ENCODE measurements around the gene ZGLP1.

The ZGLP1 gene

GRCh38 chr19:10309423-10309822, at the start of gene ZGLP1:
TSS of gene ZGLP1 (minus strand) at chr19:10309815.
- H4K20me1 ChIP-seq (ENCODE audit: insufficient read depth, low read length): no peaks in the 10 kb centered on the region
- H3K4me3 ChIP-seq (ENCODE audit: low read depth in 1 of 2, low read length in 2 of 2): no peak within 1 kb of the TSS
- peaks cover 3% of the 10 kb centered on the region for H3K4me1 ChIP-seq (ENCODE audit: insufficient read depth, low read length)
- no peak within 1 kb of the TSS for H3K27ac ChIP-seq (ENCODE audit: low read length)
- peaks cover 4% of the 10 kb centered on the region; the same call in 1 of the 2 replicates for H3K79me2 ChIP-seq (ENCODE audit: insufficient read depth, low read length)
- H3K4me2 ChIP-seq (ENCODE audit: insufficient read depth, low read length): no peak within 1 kb of the TSS
- no peak within 1 kb of the TSS for H2AFZ ChIP-seq (ENCODE audit: low read depth, low read length)
- no peaks in the 10 kb centered on the region for H3K9me3 ChIP-seq (ENCODE audit: insufficient read depth, low read length, severe bottlenecking)
- no peak for TF ChIP-seq CTCF (IDR thresholded peaks at IDR 0.05; ENCODE audit: borderline replicate concordance, extremely low read depth, low read length, poor library complexity, severe bottlenecking)
- TF ChIP-seq EZH2 (IDR thresholded peaks at IDR 0.05; ENCODE audit: borderline replicate concordance, low read depth, low read length, severe bottlenecking): no peak
- DNase-seq (no peak), ATAC-seq (ENCODE audit: insufficient read depth, low read depth) (no peak)
- no peak within 1 kb of the TSS; the same call in 1 of the 2 replicates for H3K9ac ChIP-seq (ENCODE audit: low read depth, low read length)
- peaks cover 16% of the 10 kb centered on the region for H3K36me3 ChIP-seq (ENCODE audit: insufficient read depth, low read length)
- H3K27me3 ChIP-seq (ENCODE audit: insufficient read depth, low read length, poor library complexity): no peaks in the 10 kb centered on the region

GRCh38 chr19:10356431-10356830, 46.8 kb upstream of the ZGLP1 start:
- H3K27ac ChIP-seq (ENCODE audit: low read length): no peak overlapping the region
- no peak overlapping the region for H3K4me3 ChIP-seq (ENCODE audit: low read depth in 1 of 2, low read length in 2 of 2)
- H3K27me3 ChIP-seq (ENCODE audit: insufficient read depth, low read length, poor library complexity): no peaks in the 10 kb centered on the region
- H3K4me1 ChIP-seq (ENCODE audit: insufficient read depth, low read length): no peaks in the 10 kb centered on the region
- ATAC-seq (ENCODE audit: insufficient read depth, low read depth) (no peak), DNase-seq (no peak)
- no peak overlapping the region for H2AFZ ChIP-seq (ENCODE audit: low read depth, low read length)
- TF ChIP-seq EZH2 (IDR thresholded peaks at IDR 0.05; ENCODE audit: borderline replicate concordance, low read depth, low read length, severe bottlenecking): no peak
- no peak for TF ChIP-seq CTCF (IDR thresholded peaks at IDR 0.05; ENCODE audit: borderline replicate concordance, extremely low read depth, low read length, poor library complexity, severe bottlenecking)
- no peak overlapping the region for H3K9ac ChIP-seq (ENCODE audit: low read depth, low read length)
- H3K4me2 ChIP-seq (ENCODE audit: insufficient read depth, low read length): no peak overlapping the region
- no peaks in the 10 kb centered on the region; the same call in 1 of the 2 replicates for H4K20me1 ChIP-seq (ENCODE audit: insufficient read depth, low read length)
- no peaks in the 10 kb centered on the region for H3K9me3 ChIP-seq (ENCODE audit: insufficient read depth, low read length, severe bottlenecking)
- H3K79me2 ChIP-seq (ENCODE audit: insufficient read depth, low read length): no peaks in the 10 kb centered on the region
- H3K36me3 ChIP-seq (ENCODE audit: insufficient read depth, low read length): peaks cover 68% of the 10 kb centered on the region

GRCh38 chr19:10353793-10354391, 44.3 kb upstream of the ZGLP1 start:
- no peak overlapping the region for H2AFZ ChIP-seq (ENCODE audit: low read depth, low read length)
- ATAC-seq (ENCODE audit: insufficient read depth, low read depth) (peak; percentile 73), DNase-seq (peak; percentile 60)
- H3K4me1 ChIP-seq (ENCODE audit: insufficient read depth, low read length): no peaks in the 10 kb centered on the region
- H3K79me2 ChIP-seq (ENCODE audit: insufficient read depth, low read length): no peaks in the 10 kb centered on the region
- no peaks in the 10 kb centered on the region for H3K27me3 ChIP-seq (ENCODE audit: insufficient read depth, low read length, poor library complexity)
- H4K20me1 ChIP-seq (ENCODE audit: insufficient read depth, low read length): no peaks in the 10 kb centered on the region; the same call in none of the 2 replicates
- no peak overlapping the region for H3K27ac ChIP-seq (ENCODE audit: low read length)
- H3K4me3 ChIP-seq (ENCODE audit: low read depth in 1 of 2, low read length in 2 of 2): no peak overlapping the region
- H3K9ac ChIP-seq (ENCODE audit: low read depth, low read length): no peak overlapping the region
- peaks cover 58% of the 10 kb centered on the region for H3K36me3 ChIP-seq (ENCODE audit: insufficient read depth, low read length)
- no peak overlapping the region for H3K4me2 ChIP-seq (ENCODE audit: insufficient read depth, low read length)
- no peak for TF ChIP-seq EZH2 (IDR thresholded peaks at IDR 0.05; ENCODE audit: borderline replicate concordance, low read depth, low read length, severe bottlenecking)
- TF ChIP-seq CTCF (IDR thresholded peaks at IDR 0.05; ENCODE audit: borderline replicate concordance, extremely low read depth, low read length, poor library complexity, severe bottlenecking): no peak
- H3K9me3 ChIP-seq (ENCODE audit: insufficient read depth, low read length, severe bottlenecking): no peaks in the 10 kb centered on the region

Measured in DND-41 (cell line).